ENCODE results near the gene LHB.
A peak's percentile ranks its signal among the peaks of the same experiment; 100 is the strongest.
"Not testable (repeated sequence)": the region's sequence is repeated elsewhere in the genome, so short reads cannot be mapped to it uniquely, and the experiment has no call there.

Gene LHB

GRCh38 chr19:49038111-49038510 lies 21.2 kb upstream of the LHB start:
- DNase-seq: not testable (repeated sequence)

GRCh38 chr19:49036815-49037214 lies 19.9 kb upstream of the LHB start, which contains the start of gene CGB1:
CGB1 (minus strand) TSS chr19:49036895; CDS start chr19:49036711, 184 bp downstream.
- peak in 1 of 2 experiments; percentile 58 for DNase-seq

GRCh38 chr19:49031642-49032301 lies 14.9 kb upstream of the LHB start, which contains the start of gene CGB2:
CGB2 (plus strand) TSS chr19:49031890; CDS start chr19:49032096, 206 bp downstream.
- peak; percentile 46 to 75 for DNase-seq

GRCh38 chr19:49030323-49030722 lies 13.4 kb upstream of the LHB start:
- not testable (repeated sequence) for DNase-seq

- DNase-seq: not testable (repeated sequence)
Measured at GRCh38 chr19:49029749-49030148, 12.9 kb upstream of the LHB start.

GRCh38 chr19:49028686-49029085 lies 11.8 kb upstream of the LHB start:
- not testable (repeated sequence) for DNase-seq

- DNase-seq: not testable (repeated sequence)
Measured at GRCh38 chr19:49025599-49025998, 8.7 kb upstream of the LHB start.

GRCh38 chr19:49025088-49025487 lies 8.2 kb upstream of the LHB start:
- DNase-seq: not testable (repeated sequence)

GRCh38 chr19:49024233-49024632 lies 7.3 kb upstream of the LHB start, which contains the start of gene CGB3:
CGB3 (minus strand) TSS chr19:49024333; CDS start chr19:49023971, 362 bp downstream.
- DNase-seq: not testable (repeated sequence)

- no peak for DNase-seq
Measured at GRCh38 chr19:49022116-49022515, 5.2 kb upstream of the LHB start.

GRCh38 chr19:49020931-49021895 lies 4.3 kb upstream of the LHB start:
- DNase-seq: peak in 1 of 2 experiments; percentile 13

- peak in 1 of 2 experiments; percentile 54 for DNase-seq
Measured at GRCh38 chr19:49020342-49020741, 3.5 kb upstream of the LHB start.

- peak in 1 of 2 experiments; percentile 77 for DNase-seq
Measured at GRCh38 chr19:49019242-49019932, 2.5 kb upstream of the LHB start.

GRCh38 chr19:49018388-49019241 lies 1.7 kb upstream of the LHB start:
- peak in 1 of 2 experiments; percentile 28 for DNase-seq

GRCh38 chr19:49017666-49018351 lies 918 bp upstream of the LHB start:
- peak; percentile 52 to 73 for DNase-seq

GRCh38 chr19:49016067-49016839 lies 638 bp downstream of the LHB start:
- DNase-seq: no peak

- DNase-seq: no peak
Measured at GRCh38 chr19:49014870-49015255, 2.0 kb downstream of the LHB start.

- DNase-seq: no peak
Measured at GRCh38 chr19:49014123-49014869, 2.6 kb downstream of the LHB start.

GRCh38 chr19:49011194-49011593 lies 5.7 kb downstream of the LHB start:
- no peak for DNase-seq

GRCh38 chr19:49010453-49010852 lies 6.4 kb downstream of the LHB start:
- DNase-seq: no peak
